Measurements from ENCODE around the gene CTRB1. TPM values are rescaled to one million over a fixed set of nuclear protein-coding genes. Genes with fewer than 3 reads are reported as not detected.

Gene CTRB1
- total RNA-seq, 4 donors from 2014 or later, result not detected

- Histone ChIP-seq H3K4me1 (peaks cover 67 to 95% (median 85%) of the 10 kb centered on the region in 3 donors), H3K4me3 (peak overlapping the region in 2 of 4 donors; percentile 83 to 92), H3K36me3 (no peaks in the 10 kb centered on the region), H3K9me3 (no peaks in the 10 kb centered on the region), H3K27me3 (peaks cover 0 to 31% (median 0%) of the 10 kb centered on the region in 4 donors), H3K27ac (peak overlapping the region; percentile 90 to 96 (median 93))
- no peak for DNase-seq
- TF ChIP-seq, protein P1, sequence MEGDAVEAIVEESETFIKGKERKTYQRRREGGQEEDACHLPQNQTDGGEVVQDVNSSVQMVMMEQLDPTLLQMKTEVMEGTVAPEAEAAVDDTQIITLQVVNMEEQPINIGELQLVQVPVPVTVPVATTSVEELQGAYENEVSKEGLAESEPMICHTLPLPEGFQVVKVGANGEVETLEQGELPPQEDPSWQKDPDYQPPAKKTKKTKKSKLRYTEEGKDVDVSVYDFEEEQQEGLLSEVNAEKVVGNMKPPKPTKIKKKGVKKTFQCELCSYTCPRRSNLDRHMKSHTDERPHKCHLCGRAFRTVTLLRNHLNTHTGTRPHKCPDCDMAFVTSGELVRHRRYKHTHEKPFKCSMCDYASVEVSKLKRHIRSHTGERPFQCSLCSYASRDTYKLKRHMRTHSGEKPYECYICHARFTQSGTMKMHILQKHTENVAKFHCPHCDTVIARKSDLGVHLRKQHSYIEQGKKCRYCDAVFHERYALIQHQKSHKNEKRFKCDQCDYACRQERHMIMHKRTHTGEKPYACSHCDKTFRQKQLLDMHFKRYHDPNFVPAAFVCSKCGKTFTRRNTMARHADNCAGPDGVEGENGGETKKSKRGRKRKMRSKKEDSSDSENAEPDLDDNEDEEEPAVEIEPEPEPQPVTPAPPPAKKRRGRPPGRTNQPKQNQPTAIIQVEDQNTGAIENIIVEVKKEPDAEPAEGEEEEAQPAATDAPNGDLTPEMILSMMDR (IDR thresholded peaks at IDR 0.05), result no peak
- TF ChIP-seq POLR2A (IDR thresholded peaks at IDR 0.05), result no peak
- intact Hi-C loops (cut with DNase I), result no loop called here
- 17 to 70% methylated on average over 1 to 2 of the region's 5 CpGs for WGBS, 2 donors
Measured at GRCh38 chr16:75249441-75249840, 30.7 kb downstream of the CTRB1 start.

GRCh38 chr16:75250089-75250808, 31.5 kb downstream of the CTRB1 start:
- DNase-seq, result no peak
- WGBS, 2 donors, result 0% methylated on average over 3 to 11 of the region's 29 CpGs
- H3K4me3 ChIP-seq, result peak overlapping the region; percentile 75 to 92 (median 80)
- H3K9me3 ChIP-seq, result no peaks in the 10 kb centered on the region
- intact Hi-C loops (cut with DNase I), result no loop called here
- no peak for TF ChIP-seq POLR2A (IDR thresholded peaks at IDR 0.05)
- TF ChIP-seq, protein P1 (IDR thresholded peaks at IDR 0.05), result no peak
- no peaks in the 10 kb centered on the region for H3K36me3 ChIP-seq
- peaks cover 60 to 95% (median 85%) of the 10 kb centered on the region in 3 donors for H3K4me1 ChIP-seq
- H3K27ac ChIP-seq, result peak overlapping the region; percentile 90 to 96 (median 93)
- H3K27me3 ChIP-seq, result peaks cover 0 to 31% (median 0%) of the 10 kb centered on the region in 4 donors

GRCh38 chr16:75250809-75251279, 32.1 kb downstream of the CTRB1 start:
- peaks cover 0 to 31% (median 0%) of the 10 kb centered on the region in 4 donors for H3K27me3 ChIP-seq
- TF ChIP-seq POLR2A (IDR thresholded peaks at IDR 0.05), result no peak
- TF ChIP-seq, protein P1 (IDR thresholded peaks at IDR 0.05), result no peak
- intact Hi-C loops (cut with DNase I), result no loop called here
- no CpG with 5 or more reads among the region's 59 CpGs for WGBS, 2 donors
- peaks cover 58 to 95% (median 84%) of the 10 kb centered on the region in 3 donors for H3K4me1 ChIP-seq
- H3K36me3 ChIP-seq, result no peaks in the 10 kb centered on the region
- H3K27ac ChIP-seq, result peak overlapping the region; percentile 90 to 96 (median 93)
- H3K9me3 ChIP-seq, result no peaks in the 10 kb centered on the region
- H3K4me3 ChIP-seq, result peak overlapping the region; percentile 75 to 92 (median 80)
- DNase-seq, result no peak

DNA sequence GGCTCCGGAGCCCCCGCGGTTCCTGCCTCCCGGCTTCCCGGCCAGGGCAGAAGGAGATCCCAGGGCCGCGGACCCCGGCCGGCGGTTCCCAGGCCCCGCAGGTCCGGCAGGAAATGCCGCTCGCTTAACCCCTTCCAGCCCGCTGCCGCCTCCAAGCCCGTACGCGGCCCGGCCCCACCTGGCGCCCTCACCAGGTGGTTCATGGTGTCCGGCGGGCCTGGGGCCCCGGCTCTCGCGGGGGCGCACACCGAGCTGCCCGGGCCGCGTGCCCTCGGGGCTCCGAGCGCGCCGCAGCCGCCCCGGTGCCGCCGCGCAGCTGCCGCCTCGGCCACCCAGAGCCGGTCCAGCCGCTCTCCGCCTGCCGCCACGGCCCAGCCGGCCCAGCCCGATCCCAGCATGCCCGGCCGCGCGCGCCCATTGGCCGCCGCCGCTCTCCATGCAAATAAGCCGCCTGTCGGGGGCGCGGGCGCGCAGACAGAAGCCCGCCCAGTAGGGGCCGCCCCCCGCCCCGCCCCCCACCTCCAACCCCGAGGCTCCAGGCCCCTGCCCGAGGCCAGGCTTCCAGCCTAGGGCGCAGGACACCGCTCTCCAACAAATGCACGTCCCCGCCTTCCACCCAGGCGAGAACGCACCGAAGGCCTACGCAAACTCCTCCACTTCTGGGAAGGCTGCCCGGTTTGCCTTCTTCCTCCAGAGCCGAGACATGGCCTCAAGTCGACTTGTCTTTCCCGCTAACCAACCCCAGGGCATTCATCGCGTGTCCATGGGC, 32.7 kb downstream of the CTRB1 start, which contains the start of gene BCAR1:
Gene BCAR1 (minus strand): TSS at position 345 of the 769 bp plus-strand sequence. CDS start 142 bp downstream, at position 203.
- H3K27ac ChIP-seq, result peak within 1 kb of the TSS; percentile 90 to 96 (median 93)
- intact Hi-C loops (cut with DNase I), result no loop called here
- peaks cover 64 to 95% (median 83%) of the 10 kb centered on the region in 3 donors for H3K4me1 ChIP-seq
- no peaks in the 10 kb centered on the region for H3K9me3 ChIP-seq
- peak within 1 kb of the TSS; percentile 75 to 92 (median 80) for H3K4me3 ChIP-seq
- TF ChIP-seq, protein P1 (IDR thresholded peaks at IDR 0.05), result no peak
- TF ChIP-seq POLR2A (IDR thresholded peaks at IDR 0.05), result peak in 2 of 4 donors; percentile 28 to 40
- H3K27me3 ChIP-seq, result peaks cover 0 to 31% (median 0%) of the 10 kb centered on the region in 4 donors
- DNase-seq, result no peak
- no peaks in the 10 kb centered on the region for H3K36me3 ChIP-seq
- WGBS, 2 donors, result no CpG with 5 or more reads among the region's 84 CpGs
